ENCODE results near the gene NOS1.
"Not testable (repeated sequence)": the region's sequence is repeated elsewhere in the genome, so short reads cannot be mapped to it uniquely, and the experiment has no call there.

Gene NOS1

GRCh38 chr12:117394491-117394890 is 33.1 kb upstream of the NOS1 start:
- no peak for DNase-seq
- no peaks in the 10 kb centered on the region for H3K4me1 ChIP-seq (ENCODE audit: control insufficient read depth, insufficient read depth, low read length, poor library complexity, severe bottlenecking)
- no peaks in the 10 kb centered on the region for H3K36me3 ChIP-seq (ENCODE audit: control insufficient read depth, insufficient read depth, low read length)
- H3K4me3 ChIP-seq (ENCODE audit: insufficient read depth, low read depth, low read length, poor library complexity, severe bottlenecking): no peak overlapping the region
- H3K27me3 ChIP-seq (replicated peaks; ENCODE audit: control insufficient read depth, insufficient read depth, low read length, poor library complexity, severe bottlenecking): no peaks in the 10 kb centered on the region
- no peak overlapping the region for H3K27ac ChIP-seq (ENCODE audit: insufficient read depth, low read length, poor library complexity, severe bottlenecking)
- no peaks in the 10 kb centered on the region for H3K9me3 ChIP-seq (ENCODE audit: control insufficient read depth, low read length)

- no peak for DNase-seq
- Histone ChIP-seq H3K27me3 (replicated peaks; ENCODE audit: control insufficient read depth, insufficient read depth, low read length, poor library complexity, severe bottlenecking) (no peaks in the 10 kb centered on the region), H3K36me3 (ENCODE audit: control insufficient read depth, insufficient read depth, low read length) (no peaks in the 10 kb centered on the region), H3K4me3 (ENCODE audit: insufficient read depth, low read depth, low read length, poor library complexity, severe bottlenecking) (no peak overlapping the region), H3K27ac (ENCODE audit: insufficient read depth, low read length, poor library complexity, severe bottlenecking) (no peak overlapping the region), H3K9me3 (ENCODE audit: control insufficient read depth, low read length) (no peaks in the 10 kb centered on the region), H3K4me1 (ENCODE audit: control insufficient read depth, insufficient read depth, low read length, poor library complexity, severe bottlenecking) (no peaks in the 10 kb centered on the region)
Measured at GRCh38 chr12:117393656-117394055, 32.2 kb upstream of the NOS1 start.

GRCh38 chr12:117390866-117391265 is 29.4 kb upstream of the NOS1 start:
- Histone ChIP-seq H3K27me3 (replicated peaks; ENCODE audit: control insufficient read depth, insufficient read depth, low read length, poor library complexity, severe bottlenecking) (no peaks in the 10 kb centered on the region), H3K36me3 (ENCODE audit: control insufficient read depth, insufficient read depth, low read length) (no peaks in the 10 kb centered on the region), H3K27ac (ENCODE audit: insufficient read depth, low read length, poor library complexity, severe bottlenecking) (no peak overlapping the region), H3K9me3 (ENCODE audit: control insufficient read depth, low read length) (no peaks in the 10 kb centered on the region), H3K4me1 (ENCODE audit: control insufficient read depth, insufficient read depth, low read length, poor library complexity, severe bottlenecking) (no peaks in the 10 kb centered on the region), H3K4me3 (ENCODE audit: insufficient read depth, low read depth, low read length, poor library complexity, severe bottlenecking) (no peak overlapping the region)
- DNase-seq: no peak

GRCh38 chr12:117388951-117389446 is 27.6 kb upstream of the NOS1 start:
- Histone ChIP-seq H3K4me1 (ENCODE audit: control insufficient read depth, insufficient read depth, low read length, poor library complexity, severe bottlenecking) (no peaks in the 10 kb centered on the region), H3K27ac (ENCODE audit: insufficient read depth, low read length, poor library complexity, severe bottlenecking) (no peak overlapping the region), H3K9me3 (ENCODE audit: control insufficient read depth, low read length) (no peaks in the 10 kb centered on the region), H3K27me3 (replicated peaks; ENCODE audit: control insufficient read depth, insufficient read depth, low read length, poor library complexity, severe bottlenecking) (no peaks in the 10 kb centered on the region), H3K36me3 (ENCODE audit: control insufficient read depth, insufficient read depth, low read length) (no peaks in the 10 kb centered on the region), H3K4me3 (ENCODE audit: insufficient read depth, low read depth, low read length, poor library complexity, severe bottlenecking) (no peak overlapping the region)
- DNase-seq: no peak

GRCh38 chr12:117387832-117388231 is 26.4 kb upstream of the NOS1 start:
- Histone ChIP-seq H3K36me3 (ENCODE audit: control insufficient read depth, insufficient read depth, low read length) (no peaks in the 10 kb centered on the region), H3K4me3 (ENCODE audit: insufficient read depth, low read depth, low read length, poor library complexity, severe bottlenecking) (no peak overlapping the region), H3K27ac (ENCODE audit: insufficient read depth, low read length, poor library complexity, severe bottlenecking) (no peak overlapping the region), H3K9me3 (ENCODE audit: control insufficient read depth, low read length) (no peaks in the 10 kb centered on the region), H3K27me3 (replicated peaks; ENCODE audit: control insufficient read depth, insufficient read depth, low read length, poor library complexity, severe bottlenecking) (no peaks in the 10 kb centered on the region), H3K4me1 (ENCODE audit: control insufficient read depth, insufficient read depth, low read length, poor library complexity, severe bottlenecking) (no peaks in the 10 kb centered on the region)
- DNase-seq: no peak

- DNase-seq: no peak
- Histone ChIP-seq H3K36me3 (ENCODE audit: control insufficient read depth, insufficient read depth, low read length) (no peaks in the 10 kb centered on the region), H3K27ac (ENCODE audit: insufficient read depth, low read length, poor library complexity, severe bottlenecking) (no peak overlapping the region), H3K9me3 (ENCODE audit: control insufficient read depth, low read length) (no peaks in the 10 kb centered on the region), H3K27me3 (replicated peaks; ENCODE audit: control insufficient read depth, insufficient read depth, low read length, poor library complexity, severe bottlenecking) (no peaks in the 10 kb centered on the region), H3K4me1 (ENCODE audit: control insufficient read depth, insufficient read depth, low read length, poor library complexity, severe bottlenecking) (no peaks in the 10 kb centered on the region), H3K4me3 (ENCODE audit: insufficient read depth, low read depth, low read length, poor library complexity, severe bottlenecking) (no peak overlapping the region)
Measured at GRCh38 chr12:117384735-117385134, 23.3 kb upstream of the NOS1 start.

- DNase-seq: no peak
Measured at GRCh38 chr12:117380083-117380482, 18.7 kb upstream of the NOS1 start.

GRCh38 chr12:117377758-117378157 is 16.3 kb upstream of the NOS1 start:
- Histone ChIP-seq H3K9me3 (ENCODE audit: control insufficient read depth, low read length) (no peaks in the 10 kb centered on the region), H3K27ac (ENCODE audit: insufficient read depth, low read length, poor library complexity, severe bottlenecking) (no peak overlapping the region), H3K27me3 (replicated peaks; ENCODE audit: control insufficient read depth, insufficient read depth, low read length, poor library complexity, severe bottlenecking) (no peaks in the 10 kb centered on the region), H3K36me3 (ENCODE audit: control insufficient read depth, insufficient read depth, low read length) (no peaks in the 10 kb centered on the region), H3K4me3 (ENCODE audit: insufficient read depth, low read depth, low read length, poor library complexity, severe bottlenecking) (no peak overlapping the region), H3K4me1 (ENCODE audit: control insufficient read depth, insufficient read depth, low read length, poor library complexity, severe bottlenecking) (no peaks in the 10 kb centered on the region)
- DNase-seq: no peak

More at GRCh38 chr12:117380083-117380482, 18.7 kb upstream of the NOS1 start:
- Histone ChIP-seq H3K4me3 (ENCODE audit: insufficient read depth, low read depth, low read length, poor library complexity, severe bottlenecking) (no peak overlapping the region), H3K36me3 (ENCODE audit: control insufficient read depth, insufficient read depth, low read length) (no peaks in the 10 kb centered on the region), H3K9me3 (ENCODE audit: control insufficient read depth, low read length) (no peaks in the 10 kb centered on the region), H3K4me1 (ENCODE audit: control insufficient read depth, insufficient read depth, low read length, poor library complexity, severe bottlenecking) (no peaks in the 10 kb centered on the region), H3K27me3 (replicated peaks; ENCODE audit: control insufficient read depth, insufficient read depth, low read length, poor library complexity, severe bottlenecking) (no peaks in the 10 kb centered on the region), H3K27ac (ENCODE audit: insufficient read depth, low read length, poor library complexity, severe bottlenecking) (no peak overlapping the region)

- no peaks in the 10 kb centered on the region for H3K9me3 ChIP-seq (ENCODE audit: control insufficient read depth, low read length)
- no peaks in the 10 kb centered on the region for H3K27me3 ChIP-seq (replicated peaks; ENCODE audit: control insufficient read depth, insufficient read depth, low read length, poor library complexity, severe bottlenecking)
- no peak overlapping the region for H3K4me3 ChIP-seq (ENCODE audit: insufficient read depth, low read depth, low read length, poor library complexity, severe bottlenecking)
- H3K27ac ChIP-seq (ENCODE audit: insufficient read depth, low read length, poor library complexity, severe bottlenecking): no peak overlapping the region
- no peaks in the 10 kb centered on the region for H3K4me1 ChIP-seq (ENCODE audit: control insufficient read depth, insufficient read depth, low read length, poor library complexity, severe bottlenecking)
- H3K36me3 ChIP-seq (ENCODE audit: control insufficient read depth, insufficient read depth, low read length): no peaks in the 10 kb centered on the region
- no peak for DNase-seq
Measured at GRCh38 chr12:117370588-117370987, 9.2 kb upstream of the NOS1 start.

- H3K4me3 ChIP-seq (ENCODE audit: insufficient read depth, low read depth, low read length, poor library complexity, severe bottlenecking); H3K27ac ChIP-seq (ENCODE audit: insufficient read depth, low read length, poor library complexity, severe bottlenecking); H3K9me3 ChIP-seq (ENCODE audit: control insufficient read depth, low read length); DNase-seq; H3K4me1 ChIP-seq (ENCODE audit: control insufficient read depth, insufficient read depth, low read length, poor library complexity, severe bottlenecking); H3K27me3 ChIP-seq (replicated peaks; ENCODE audit: control insufficient read depth, insufficient read depth, low read length, poor library complexity, severe bottlenecking); H3K36me3 ChIP-seq (ENCODE audit: control insufficient read depth, insufficient read depth, low read length): not testable (repeated sequence)
Measured at GRCh38 chr12:117370000-117370399, 8.6 kb upstream of the NOS1 start.

All from effector memory CD4-positive, alpha-beta T cell (primary cell).